ENCODE data around the gene RNF150. TPM values are rescaled to one million over a fixed set of nuclear protein-coding genes. Genes with fewer than 3 reads are reported as not detected.

Gene RNF150
- total RNA-seq, 1 experiment from 2014 or later, result 0.15 TPM

- no peak overlapping the region for H3K4me3 ChIP-seq
- BruUV-seq (replicated peaks), result no TSS peak
- ChIA-PET CTCF (no interaction called here), POLR2A (ENCODE audit: unreplicated experiment) (no interaction called here)
- H3K4me2 ChIP-seq, result no peak overlapping the region
- H3K9me3 ChIP-seq (ENCODE audit: insufficient read depth, low read depth), result no peaks in the 10 kb centered on the region
- no peaks in the 10 kb centered on the region for H3K4me1 ChIP-seq (replicated peaks; ENCODE audit: insufficient read depth)
- DNase-seq, result no peak
- no peaks in the 10 kb centered on the region for H3K36me3 ChIP-seq (ENCODE audit: low read depth)
- H3K9me2 ChIP-seq (ENCODE audit: insufficient read depth), result no peaks in the 10 kb centered on the region
- no peaks in the 10 kb centered on the region for H3K27me3 ChIP-seq (ENCODE audit: insufficient read depth, low read depth)
- H3K79me2 ChIP-seq (ENCODE audit: low read depth), result no peaks in the 10 kb centered on the region
- H2AFZ ChIP-seq, result no peak overlapping the region
- intact Hi-C loops (cut with micrococcal nuclease; ENCODE audit: unreplicated experiment), result no loop called here
- TF ChIP-seq EZH2 (IDR thresholded peaks at IDR 0.05; ENCODE audit: low read depth) (no peak), CTCF (conservative IDR thresholded peaks at IDR 0.05) (no peak)
- no peaks in the 10 kb centered on the region for H4K20me1 ChIP-seq (ENCODE audit: insufficient read depth)
- H3F3A ChIP-seq (ENCODE audit: insufficient read depth, low read depth), result no peaks in the 10 kb centered on the region
- no peak overlapping the region for H3K27ac ChIP-seq
Measured at GRCh38 chr4:140947506-140947905, 185.8 kb downstream of the RNF150 start.

- Histone ChIP-seq H3K4me2 (no peak overlapping the region), H3K9me2 (ENCODE audit: insufficient read depth) (no peaks in the 10 kb centered on the region), H3F3A (ENCODE audit: insufficient read depth, low read depth) (no peaks in the 10 kb centered on the region), H3K9me3 (ENCODE audit: insufficient read depth, low read depth) (no peaks in the 10 kb centered on the region), H4K20me1 (ENCODE audit: insufficient read depth) (no peaks in the 10 kb centered on the region), H3K27me3 (ENCODE audit: insufficient read depth, low read depth) (no peaks in the 10 kb centered on the region), H2AFZ (no peak overlapping the region), H3K4me1 (replicated peaks; ENCODE audit: insufficient read depth) (no peaks in the 10 kb centered on the region), H3K36me3 (ENCODE audit: low read depth) (no peaks in the 10 kb centered on the region), H3K27ac (no peak overlapping the region), H3K4me3 (no peak overlapping the region), H3K79me2 (ENCODE audit: low read depth) (no peaks in the 10 kb centered on the region)
- DNase-seq, result no peak
- ChIA-PET POLR2A (ENCODE audit: unreplicated experiment) (no interaction called here), CTCF (no interaction called here)
- intact Hi-C loops (cut with micrococcal nuclease; ENCODE audit: unreplicated experiment), result no loop called here
- no peak for TF ChIP-seq CTCF (conservative IDR thresholded peaks at IDR 0.05)
- no peak for TF ChIP-seq EZH2 (IDR thresholded peaks at IDR 0.05; ENCODE audit: low read depth)
- no TSS peak for BruUV-seq (replicated peaks)
Measured at GRCh38 chr4:140945106-140945505, 188.2 kb downstream of the RNF150 start.

GRCh38 chr4:140944572-140944971, 188.7 kb downstream of the RNF150 start:
- Histone ChIP-seq H3F3A (ENCODE audit: insufficient read depth, low read depth) (no peaks in the 10 kb centered on the region), H3K4me3 (no peak overlapping the region), H3K27me3 (ENCODE audit: insufficient read depth, low read depth) (no peaks in the 10 kb centered on the region), H3K9me3 (ENCODE audit: insufficient read depth, low read depth) (no peaks in the 10 kb centered on the region), H4K20me1 (ENCODE audit: insufficient read depth) (no peaks in the 10 kb centered on the region), H2AFZ (no peak overlapping the region), H3K4me1 (replicated peaks; ENCODE audit: insufficient read depth) (no peaks in the 10 kb centered on the region), H3K79me2 (ENCODE audit: low read depth) (no peaks in the 10 kb centered on the region), H3K9me2 (ENCODE audit: insufficient read depth) (no peaks in the 10 kb centered on the region), H3K36me3 (ENCODE audit: low read depth) (no peaks in the 10 kb centered on the region), H3K4me2 (no peak overlapping the region), H3K27ac (no peak overlapping the region)
- TF ChIP-seq EZH2 (IDR thresholded peaks at IDR 0.05; ENCODE audit: low read depth) (no peak), CTCF (conservative IDR thresholded peaks at IDR 0.05) (no peak)
- intact Hi-C loops (cut with micrococcal nuclease; ENCODE audit: unreplicated experiment), result no loop called here
- no peak for DNase-seq
- BruUV-seq (replicated peaks), result no TSS peak
- POLR2A ChIA-PET (ENCODE audit: unreplicated experiment), result no interaction called here
- CTCF ChIA-PET, result no interaction called here

All from PC-9 (cell line).